Right atrium auricular region (tissue), 2 donors: ENCODE data around the gene LRTM1. TPM values are rescaled to one million over a fixed set of nuclear protein-coding genes. Genes with fewer than 3 reads are reported as not detected.

Source experiments
- DNase-seq: peaks from one replicate; pipeline ENCODE4 v3.0.0-alpha.2; 2019; ENCODE audit warnings: low spot score
- H3K27ac ChIP-seq, 2 donors: fragments of 200-600 bp; sonication (generic); 1 replicate in 1 of 2; 2 replicates in 1 of 2; pipeline ENCODE4 v1.5.1; 2016 to 2019
- H3K27me3 ChIP-seq, 2 donors: fragments of 200-600 bp; sonication (generic); one replicate each; pipeline versions ENCODE4 v1.5.1 to v1.6.0; 2017 to 2019
- H3K36me3 ChIP-seq: fragments of 200-600 bp; sonication (generic); one replicate; pipeline ENCODE4 v1.5.1; 2016
- H3K4me1 ChIP-seq, 2 donors: fragments of 200-600 bp; sonication (generic); one replicate each; pipeline versions ENCODE4 v1.5.1 to v1.6.0; 2017 to 2019
- H3K4me3 ChIP-seq, 2 donors: fragments of 200-600 bp; sonication (generic); 1 replicate in 1 of 2; 2 replicates in 1 of 2; pipeline ENCODE4 v1.5.1; 2017 to 2019; ENCODE audit warnings: mild to moderate bottlenecking in 1 of 2, moderate library complexity in 1 of 2
- H3K9me3 ChIP-seq, 2 donors: fragments of 200-600 bp; sonication (generic); one replicate each; pipeline ENCODE4 v1.5.1; 2019
- total RNA-seq, 2 donors: library from RNA; depleted of rRNA; stranded (reverse); fragments of >200 nt; gene quantifications; one replicate each; pipeline ENCODE4 v1.1.0, GENCODE V29; 2016
- TF ChIP-seq, protein P1 (sequence below), 2 donors: fragments of 200-600 bp; sonication (generic); IDR thresholded peaks; one replicate each; pipeline ENCODE4 v1.5.1; 2019; ENCODE audit warnings: antibody characterized with exemption in 2 of 2

The LRTM1 gene
- total RNA-seq, 2 donors from 2014 or later = not detected

DNA sequence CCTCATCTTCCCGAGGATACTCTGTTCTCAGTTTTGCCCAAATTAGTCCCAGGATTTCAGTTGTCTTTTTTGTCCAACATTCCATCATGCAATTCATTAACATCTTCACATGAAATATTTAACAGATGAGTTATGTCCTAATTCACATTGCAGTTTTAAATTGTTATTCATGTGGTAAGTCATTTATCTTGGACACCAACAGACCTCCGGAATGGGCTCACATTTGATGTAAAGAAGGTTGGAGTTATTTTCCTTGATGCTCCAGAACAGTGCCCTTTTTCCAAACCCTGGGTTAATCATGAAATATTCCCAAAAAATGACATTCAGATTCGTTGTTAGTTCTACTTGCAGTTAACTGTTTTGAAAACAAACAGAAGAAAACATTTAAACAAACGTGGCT, 32.8 kb upstream of the LRTM1 start:
- Histone ChIP-seq H3K4me3 (no peak overlapping the region), H3K36me3 (no peaks in the 10 kb centered on the region), H3K4me1 (no peaks in the 10 kb centered on the region), H3K9me3 (no peaks in the 10 kb centered on the region), H3K27me3 (no peaks in the 10 kb centered on the region), H3K27ac (no peak overlapping the region)
- no peak for DNase-seq
- TF ChIP-seq, protein P1, sequence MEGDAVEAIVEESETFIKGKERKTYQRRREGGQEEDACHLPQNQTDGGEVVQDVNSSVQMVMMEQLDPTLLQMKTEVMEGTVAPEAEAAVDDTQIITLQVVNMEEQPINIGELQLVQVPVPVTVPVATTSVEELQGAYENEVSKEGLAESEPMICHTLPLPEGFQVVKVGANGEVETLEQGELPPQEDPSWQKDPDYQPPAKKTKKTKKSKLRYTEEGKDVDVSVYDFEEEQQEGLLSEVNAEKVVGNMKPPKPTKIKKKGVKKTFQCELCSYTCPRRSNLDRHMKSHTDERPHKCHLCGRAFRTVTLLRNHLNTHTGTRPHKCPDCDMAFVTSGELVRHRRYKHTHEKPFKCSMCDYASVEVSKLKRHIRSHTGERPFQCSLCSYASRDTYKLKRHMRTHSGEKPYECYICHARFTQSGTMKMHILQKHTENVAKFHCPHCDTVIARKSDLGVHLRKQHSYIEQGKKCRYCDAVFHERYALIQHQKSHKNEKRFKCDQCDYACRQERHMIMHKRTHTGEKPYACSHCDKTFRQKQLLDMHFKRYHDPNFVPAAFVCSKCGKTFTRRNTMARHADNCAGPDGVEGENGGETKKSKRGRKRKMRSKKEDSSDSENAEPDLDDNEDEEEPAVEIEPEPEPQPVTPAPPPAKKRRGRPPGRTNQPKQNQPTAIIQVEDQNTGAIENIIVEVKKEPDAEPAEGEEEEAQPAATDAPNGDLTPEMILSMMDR (IDR thresholded peaks at IDR 0.05) = no peak

DNA sequence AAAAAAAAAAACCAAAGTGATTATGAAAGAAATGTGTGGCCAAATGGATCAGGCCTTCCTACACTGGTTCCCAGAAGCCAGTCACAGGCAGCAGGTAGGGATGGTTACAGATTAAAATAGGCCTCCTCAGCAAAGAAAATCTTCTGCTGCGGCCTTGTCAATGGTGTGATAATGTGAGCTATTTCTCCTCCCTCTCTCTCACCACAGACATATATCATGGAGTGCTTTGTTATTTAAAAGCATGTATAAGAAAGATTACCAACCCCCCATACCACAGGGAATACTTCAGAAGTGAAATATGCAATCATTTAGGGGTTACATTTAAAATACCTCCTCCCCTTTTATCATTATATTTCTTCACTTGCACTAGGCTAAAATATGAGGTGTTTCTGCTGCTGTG, 32.2 kb upstream of the LRTM1 start:
- DNase-seq = no peak
- Histone ChIP-seq H3K9me3 (no peaks in the 10 kb centered on the region), H3K36me3 (no peaks in the 10 kb centered on the region), H3K4me3 (no peak overlapping the region), H3K27ac (no peak overlapping the region), H3K4me1 (no peaks in the 10 kb centered on the region), H3K27me3 (no peaks in the 10 kb centered on the region)
- TF ChIP-seq, protein P1 (IDR thresholded peaks at IDR 0.05) = no peak

DNA sequence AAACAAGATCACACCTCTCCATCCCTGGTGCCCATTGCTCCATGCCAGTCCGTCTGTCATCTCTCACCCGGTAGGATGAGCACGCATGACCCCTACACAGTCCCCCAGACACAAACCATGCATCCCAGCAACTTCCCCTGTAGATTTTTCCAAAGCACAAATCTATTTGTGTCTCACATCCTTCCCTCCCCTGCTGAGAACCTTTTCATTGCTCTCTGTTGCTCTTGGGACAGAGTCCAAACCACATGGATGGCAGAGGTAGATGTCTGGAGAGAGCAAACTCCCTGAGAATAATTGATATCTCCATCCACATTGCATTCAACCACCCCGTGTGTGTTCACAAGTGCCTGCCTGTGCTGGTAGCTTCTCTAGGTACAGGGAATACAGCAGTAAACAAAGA, 29.9 kb upstream of the LRTM1 start:
- no peak overlapping the region for H3K4me3 ChIP-seq

DNA sequence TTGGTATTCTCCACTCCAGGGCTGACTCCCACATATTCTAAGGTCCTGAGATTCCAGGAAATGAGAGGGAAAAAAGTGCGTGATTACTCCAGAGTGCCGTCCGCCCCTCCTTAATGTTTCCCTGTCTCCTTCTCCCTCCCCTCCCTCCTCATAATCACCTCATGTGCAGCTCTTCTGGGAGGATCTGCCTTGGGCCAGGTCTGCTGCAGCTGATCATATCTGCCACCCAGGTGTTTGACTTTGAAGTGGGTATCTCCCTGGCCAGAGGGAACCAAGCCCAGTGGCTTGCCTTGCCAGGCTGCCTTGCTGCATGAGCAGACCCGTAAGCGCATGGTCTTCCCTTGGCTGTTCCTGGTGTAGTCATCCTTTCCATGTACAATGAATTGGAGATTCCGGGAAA, 28.1 kb upstream of the LRTM1 start:
- Histone ChIP-seq H3K4me1 (no peaks in the 10 kb centered on the region), H3K27ac (no peak overlapping the region), H3K4me3 (no peak overlapping the region), H3K9me3 (no peaks in the 10 kb centered on the region), H3K27me3 (no peaks in the 10 kb centered on the region), H3K36me3 (no peaks in the 10 kb centered on the region)
- DNase-seq = no peak
- TF ChIP-seq, protein P1 (IDR thresholded peaks at IDR 0.05) = no peak

More for the DNA sequence above, 29.9 kb upstream of the LRTM1 start:
- Histone ChIP-seq H3K27ac (no peak overlapping the region), H3K9me3 (no peaks in the 10 kb centered on the region), H3K36me3 (no peaks in the 10 kb centered on the region), H3K4me1 (no peaks in the 10 kb centered on the region), H3K27me3 (no peaks in the 10 kb centered on the region)
- no peak for DNase-seq
- TF ChIP-seq, protein P1 (IDR thresholded peaks at IDR 0.05) = no peak

DNA sequence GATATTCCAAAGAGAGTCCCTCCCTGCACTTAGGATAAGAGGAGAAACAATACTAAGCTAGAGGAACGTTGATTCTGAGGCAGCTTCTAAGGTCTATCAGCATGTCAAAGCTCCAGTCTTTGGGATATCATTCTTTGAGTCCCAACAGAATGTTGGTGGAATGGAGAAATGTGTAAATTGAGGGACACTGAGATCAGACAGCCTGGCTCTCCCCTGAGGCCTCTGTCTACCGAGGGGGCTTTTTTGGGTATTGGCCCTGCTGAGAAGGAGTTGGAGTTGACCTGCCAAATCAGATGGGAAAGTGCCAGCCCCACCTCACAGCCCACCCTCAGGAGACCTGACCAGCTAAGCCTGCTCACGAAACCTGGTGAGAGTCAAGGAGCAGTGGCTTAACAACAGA, 27.6 kb upstream of the LRTM1 start:
- no peaks in the 10 kb centered on the region for H3K27me3 ChIP-seq
- no peaks in the 10 kb centered on the region for H3K4me1 ChIP-seq
- H3K9me3 ChIP-seq = no peaks in the 10 kb centered on the region
- TF ChIP-seq, protein P1 (IDR thresholded peaks at IDR 0.05) = no peak
- H3K27ac ChIP-seq = no peak overlapping the region
- DNase-seq = no peak
- H3K4me3 ChIP-seq = no peak overlapping the region
- H3K36me3 ChIP-seq = no peaks in the 10 kb centered on the region

DNA sequence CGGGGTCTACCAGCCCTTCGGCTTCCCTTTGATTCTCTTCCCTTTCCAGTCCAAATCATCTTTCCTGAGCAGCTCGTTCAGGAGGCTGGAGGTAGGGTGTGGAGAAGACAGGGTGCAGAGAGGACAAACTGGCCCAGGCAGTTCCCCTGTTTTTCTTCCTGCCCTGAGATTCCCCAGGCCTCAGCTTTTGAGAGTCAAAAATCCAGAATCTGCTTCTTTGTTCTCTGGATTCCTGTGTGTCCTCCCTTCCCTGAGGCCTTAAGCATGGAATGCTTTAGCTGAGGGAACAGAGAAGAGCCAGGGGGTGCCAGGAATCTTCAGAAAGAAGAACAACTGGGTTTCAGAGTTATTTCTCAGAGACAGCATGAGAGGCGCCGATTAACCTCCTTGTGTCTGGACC, 26.7 kb upstream of the LRTM1 start:
- TF ChIP-seq, protein P1 (IDR thresholded peaks at IDR 0.05) = no peak
- no peak for DNase-seq
- Histone ChIP-seq H3K9me3 (no peaks in the 10 kb centered on the region), H3K36me3 (no peaks in the 10 kb centered on the region), H3K4me1 (no peaks in the 10 kb centered on the region), H3K27me3 (no peaks in the 10 kb centered on the region), H3K27ac (no peak overlapping the region), H3K4me3 (no peak overlapping the region)
